AG08395 (cell line): Measurements from ENCODE around the gene DPP10.
"Not testable (repeated sequence)": the region's sequence is repeated elsewhere in the genome, so short reads cannot be mapped to it uniquely, and the experiment has no call there.

Source experiments
- DNase-seq: peaks from one replicate; pipeline ENCODE4 v3.0.0; 2012; ENCODE audit warnings: mixed read lengths, low spot score

The DPP10 gene

DNA sequence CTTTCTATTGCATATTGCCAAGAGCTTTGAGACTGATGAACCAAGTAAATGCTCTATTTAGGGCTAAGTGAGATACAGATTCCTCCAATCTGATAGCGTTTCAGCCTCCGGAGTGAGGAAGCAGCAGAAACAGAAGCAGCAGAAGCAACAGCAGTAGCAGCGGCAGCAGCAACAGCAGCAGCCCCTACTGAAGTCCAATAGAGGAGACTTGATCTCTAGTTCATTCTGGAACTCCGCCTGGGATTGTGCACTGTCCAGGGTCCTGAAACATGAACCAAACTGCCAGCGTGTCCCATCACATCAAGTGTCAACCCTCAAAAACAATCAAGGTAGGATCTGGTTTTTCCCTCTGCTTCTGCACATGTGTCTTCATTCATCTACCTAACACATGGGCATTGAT lies at the start of gene DPP10:
TSS of gene DPP10 (plus strand) at position 132 of the 400 bp plus-strand sequence.
- no peak for DNase-seq

DNA sequence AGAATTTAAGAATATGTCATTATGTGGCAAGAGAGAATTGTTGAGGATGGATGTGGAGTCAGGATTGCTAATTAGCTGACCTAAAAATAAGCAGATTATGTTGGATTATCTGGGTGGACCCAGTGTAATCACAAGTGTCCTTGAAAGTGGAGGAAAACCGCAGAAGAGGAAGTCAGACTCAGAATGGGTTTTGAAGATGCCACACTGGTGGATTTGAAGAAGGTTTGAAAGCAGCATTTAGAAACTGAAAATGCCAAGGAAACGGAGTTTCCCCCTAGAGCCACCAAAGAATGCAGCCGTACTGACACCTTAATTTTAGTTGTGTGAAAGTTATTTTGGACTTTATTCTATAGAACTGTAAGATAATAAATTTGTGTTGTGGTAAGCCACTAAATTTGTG lies 41.6 kb upstream of the DPP10 start:
- no peak for DNase-seq

DNA sequence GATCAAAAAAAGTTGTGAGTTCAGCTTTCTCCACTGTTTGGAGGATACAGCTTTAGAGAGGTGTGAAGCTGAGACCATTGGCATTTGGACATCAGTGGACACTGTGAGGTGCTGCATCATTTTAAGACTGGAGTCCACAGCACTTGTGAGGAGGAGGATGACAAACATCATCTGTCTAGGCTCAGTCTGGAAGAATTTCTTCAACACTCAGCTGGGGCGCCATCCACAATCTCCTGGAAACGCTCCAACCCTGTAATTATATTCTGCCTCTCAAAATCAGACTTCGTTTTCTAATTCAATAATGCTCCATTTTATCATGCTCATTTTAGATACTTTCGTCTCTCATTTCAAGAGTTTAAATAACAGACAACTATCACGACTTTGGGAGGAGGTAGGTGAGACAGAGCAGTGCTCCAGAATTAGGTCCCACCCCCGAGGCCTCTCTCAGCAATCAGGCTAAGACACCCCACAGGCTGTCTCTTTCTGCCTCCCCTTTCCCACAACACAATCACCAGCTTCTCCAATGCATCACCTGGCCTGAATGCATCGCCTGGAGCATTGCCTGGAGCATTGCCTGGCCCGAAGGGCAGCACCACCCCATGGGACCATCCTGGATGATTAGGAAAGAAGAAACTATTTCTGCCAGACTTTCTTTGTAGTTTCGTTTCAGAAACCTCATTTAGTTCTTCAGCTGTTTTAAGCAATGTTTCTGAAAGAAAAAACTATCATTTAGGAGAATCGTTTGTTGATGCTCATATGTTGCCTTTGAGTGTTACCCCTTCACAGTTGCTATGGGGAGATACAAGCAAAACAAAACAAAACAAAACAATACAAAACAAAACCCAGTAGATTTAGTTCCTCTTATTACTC lies 37.0 kb upstream of the DPP10 start:
- DNase-seq, result peak; percentile 2

DNA sequence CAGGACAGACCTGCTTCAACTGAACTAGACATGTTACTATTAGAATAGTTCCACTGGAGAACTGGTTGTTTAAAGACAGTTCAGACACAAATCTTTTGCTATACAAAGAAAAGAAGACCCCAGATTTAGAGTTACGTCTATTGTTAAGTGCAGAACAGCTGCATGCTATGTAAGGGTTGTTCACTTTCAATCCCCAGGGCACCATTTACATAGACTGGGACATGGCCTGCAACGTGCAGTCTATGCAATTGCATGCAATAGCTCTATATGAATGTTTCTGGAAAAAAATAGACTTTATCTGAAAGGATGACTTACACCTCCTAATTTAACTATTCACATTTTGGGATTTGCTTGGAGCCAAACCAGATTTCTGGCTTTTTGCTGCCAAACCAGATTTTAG lies 36.1 kb upstream of the DPP10 start:
- no peak for DNase-seq

DNA sequence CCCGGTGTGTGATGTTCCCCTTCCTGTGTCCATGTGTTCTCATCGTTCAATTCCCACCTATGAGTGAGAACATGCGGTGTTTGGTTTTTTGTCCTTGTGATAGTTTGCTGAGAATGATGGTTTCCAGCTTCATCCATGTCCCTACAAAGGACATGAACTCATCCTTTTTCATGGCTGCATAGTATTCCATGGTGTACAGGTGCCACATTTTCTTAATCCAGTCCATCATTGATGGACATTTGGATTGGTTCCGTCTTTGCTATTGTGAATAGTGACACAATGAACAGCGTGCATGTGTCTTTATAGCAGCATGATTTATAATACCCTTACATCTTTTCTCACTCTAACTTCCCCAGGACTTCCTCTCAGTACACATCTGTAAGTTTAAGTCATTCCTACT lies 35.1 kb upstream of the DPP10 start:
- DNase-seq, result not testable (repeated sequence)

DNA sequence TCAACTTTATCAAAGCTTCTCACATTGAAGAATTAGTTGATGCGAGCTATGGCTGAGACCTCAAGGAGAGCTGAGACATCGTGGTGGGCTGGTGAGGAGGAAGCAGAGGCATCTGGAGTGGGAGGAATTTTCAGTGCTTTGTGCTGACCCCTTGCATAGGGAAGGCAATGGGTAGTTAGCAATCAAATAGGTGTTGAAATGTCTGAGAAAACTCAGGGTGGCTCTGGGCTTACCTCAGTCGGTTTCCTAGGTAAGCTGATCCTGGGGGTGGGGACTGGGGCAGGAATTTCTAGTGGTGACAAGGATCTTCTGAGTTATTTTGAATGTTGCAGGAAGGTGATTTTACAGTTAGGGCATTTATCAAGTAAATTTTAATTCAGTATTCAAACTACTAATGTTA lies 20.7 kb upstream of the DPP10 start:
- no peak for DNase-seq

DNA sequence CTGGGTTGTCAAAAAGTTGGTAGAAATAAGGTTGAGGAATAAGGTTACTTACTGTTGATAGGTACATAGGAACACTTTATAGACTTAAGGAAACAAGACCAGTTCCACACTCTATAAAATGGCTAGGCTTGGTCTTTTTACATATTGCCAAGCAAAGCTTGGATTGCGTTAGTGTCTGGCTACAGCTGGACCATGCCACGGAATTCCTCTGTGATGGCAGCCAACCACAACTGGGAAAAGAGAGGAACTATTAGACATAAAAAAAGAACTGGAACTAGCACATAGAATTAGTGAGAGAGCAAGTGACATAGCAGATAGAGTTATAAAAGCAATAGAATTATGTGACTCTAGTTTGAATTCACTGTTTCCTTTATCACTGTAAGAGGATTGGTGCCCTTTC lies 17.7 kb upstream of the DPP10 start:
- DNase-seq, result no peak

DNA sequence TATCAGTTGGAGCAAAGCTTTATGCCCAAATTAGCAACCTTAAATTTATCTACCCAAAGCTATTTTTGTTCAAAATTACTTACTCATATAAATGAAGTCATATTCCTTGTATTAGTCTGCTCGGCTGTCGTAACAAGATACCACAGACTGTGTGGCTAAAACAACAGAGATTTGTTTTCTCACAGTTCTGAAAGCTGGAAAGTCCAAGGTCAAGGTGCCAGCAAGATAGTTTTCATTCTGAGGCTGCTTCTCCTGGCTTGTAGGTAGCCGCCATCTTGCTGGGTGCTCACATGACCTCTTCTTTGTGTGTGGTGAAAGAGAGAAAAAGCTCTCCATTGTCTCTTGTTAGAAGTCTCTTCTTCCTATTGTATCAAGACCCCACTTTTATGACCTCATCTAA lies 15.7 kb upstream of the DPP10 start:
- no peak for DNase-seq

DNA sequence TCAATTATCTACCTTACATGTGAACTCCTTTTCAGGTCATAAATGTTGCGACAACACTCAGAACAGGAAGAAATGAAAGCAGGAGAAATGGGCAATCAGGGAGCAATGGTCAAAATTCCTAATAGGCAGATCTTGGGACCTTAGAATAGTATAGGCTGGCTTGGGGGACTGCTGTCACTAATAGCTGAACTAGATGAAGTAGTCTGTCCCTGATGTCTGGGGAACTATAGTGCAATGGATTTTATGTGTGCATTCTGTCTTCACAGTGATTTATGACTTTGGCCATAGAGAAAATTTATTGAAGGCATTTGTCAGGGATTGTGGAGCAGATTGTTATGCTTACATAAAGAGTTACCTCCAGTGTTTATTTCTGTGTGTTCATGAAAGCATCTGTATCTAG lies 6.1 kb upstream of the DPP10 start:
- no peak for DNase-seq

DNA sequence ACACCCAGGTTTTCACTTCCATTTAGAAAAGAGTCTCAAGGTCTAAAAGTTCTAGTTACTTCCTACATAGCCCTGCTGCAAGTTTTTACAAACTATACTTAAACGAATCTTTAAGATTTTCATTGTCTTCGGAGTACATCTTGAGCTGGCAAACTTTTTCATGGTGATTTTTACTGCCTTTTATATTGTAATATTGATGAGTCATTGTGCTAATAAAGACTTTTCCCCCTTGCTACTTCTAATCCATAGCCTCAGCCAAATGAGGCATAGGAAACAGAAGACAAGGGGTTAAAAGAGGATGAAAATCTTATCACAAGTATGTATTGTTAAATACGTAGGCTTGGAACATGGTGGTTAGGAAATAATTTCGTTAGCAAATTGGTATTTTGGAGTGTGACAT lies 4.1 kb downstream of the DPP10 start:
- DNase-seq, result no peak

DNA sequence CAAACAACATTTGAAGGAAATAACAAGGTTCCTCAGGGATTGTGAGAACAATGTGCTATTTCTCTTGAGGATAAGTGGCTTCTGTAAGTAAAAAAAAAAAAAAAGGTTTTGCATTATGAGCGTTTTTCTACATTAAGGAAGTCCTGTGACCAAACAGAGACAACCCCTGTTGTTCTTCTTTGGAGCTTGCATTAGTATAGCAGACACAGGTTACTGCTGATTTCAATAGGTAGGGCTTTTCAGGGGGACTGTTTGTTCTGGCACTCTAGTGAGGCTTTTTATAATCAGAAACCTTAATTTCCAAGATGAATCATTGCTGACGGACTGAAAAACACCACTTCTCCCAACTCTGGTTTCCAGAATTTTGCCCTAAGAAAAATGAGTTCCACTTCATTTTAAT lies 8.2 kb downstream of the DPP10 start:
- no peak for DNase-seq

DNA sequence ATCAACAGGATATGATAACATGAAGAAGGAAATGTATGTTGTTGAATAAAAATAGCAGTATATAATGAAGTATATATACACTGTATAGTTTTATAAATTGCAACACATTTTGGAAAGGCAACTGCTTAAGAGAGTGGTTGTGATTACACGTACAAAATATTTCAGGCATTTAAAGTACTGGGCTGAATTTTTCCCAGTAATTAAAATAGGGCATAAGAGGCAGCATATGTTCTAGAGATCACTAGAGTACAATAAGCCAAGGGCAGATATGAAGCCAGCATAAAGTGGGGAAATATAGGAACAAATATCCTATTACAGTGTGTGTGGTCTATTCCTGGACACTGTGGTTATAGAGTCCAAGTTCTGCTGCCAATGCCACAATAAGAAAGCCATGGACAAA lies 14.1 kb downstream of the DPP10 start:
- no peak for DNase-seq

DNA sequence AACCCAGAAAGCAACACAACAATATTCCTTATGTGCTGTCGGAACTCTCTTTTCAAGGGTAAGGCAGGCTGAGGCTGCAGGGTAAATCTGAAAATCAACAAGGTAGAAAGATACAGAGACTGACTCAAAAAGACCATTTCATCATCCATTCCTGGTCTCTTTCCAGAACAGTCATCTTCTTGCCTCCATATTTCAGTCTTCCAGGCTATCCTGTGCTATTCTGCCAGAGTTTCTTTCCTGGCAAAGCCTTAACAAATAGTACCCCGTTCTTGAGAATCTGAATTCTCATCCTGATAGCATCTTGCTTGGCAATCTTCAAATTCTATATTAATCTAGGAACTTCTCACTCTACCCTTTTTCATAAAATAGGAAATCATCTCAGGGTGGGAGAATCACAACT lies 15.5 kb downstream of the DPP10 start:
- DNase-seq, result no peak

DNA sequence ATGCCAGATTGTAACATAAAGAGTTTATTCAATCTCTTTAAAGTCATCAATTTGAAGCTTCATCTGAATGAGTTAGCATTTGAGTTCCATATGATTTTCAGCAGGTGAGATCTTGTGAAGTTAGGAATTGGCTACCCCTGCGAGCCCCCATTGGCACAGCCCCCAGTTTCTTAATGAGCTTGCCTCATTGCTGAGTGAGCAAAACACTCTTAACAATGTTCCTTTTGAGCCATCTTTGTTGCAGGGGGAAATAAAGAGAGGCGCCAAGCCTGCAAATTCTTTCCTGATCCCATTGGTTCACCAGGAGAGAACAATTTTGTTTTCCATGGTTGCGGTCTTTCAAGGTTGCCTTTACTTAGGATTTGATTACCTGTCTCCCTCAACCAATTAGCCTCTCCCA lies 18.7 kb downstream of the DPP10 start:
- no peak for DNase-seq

DNA sequence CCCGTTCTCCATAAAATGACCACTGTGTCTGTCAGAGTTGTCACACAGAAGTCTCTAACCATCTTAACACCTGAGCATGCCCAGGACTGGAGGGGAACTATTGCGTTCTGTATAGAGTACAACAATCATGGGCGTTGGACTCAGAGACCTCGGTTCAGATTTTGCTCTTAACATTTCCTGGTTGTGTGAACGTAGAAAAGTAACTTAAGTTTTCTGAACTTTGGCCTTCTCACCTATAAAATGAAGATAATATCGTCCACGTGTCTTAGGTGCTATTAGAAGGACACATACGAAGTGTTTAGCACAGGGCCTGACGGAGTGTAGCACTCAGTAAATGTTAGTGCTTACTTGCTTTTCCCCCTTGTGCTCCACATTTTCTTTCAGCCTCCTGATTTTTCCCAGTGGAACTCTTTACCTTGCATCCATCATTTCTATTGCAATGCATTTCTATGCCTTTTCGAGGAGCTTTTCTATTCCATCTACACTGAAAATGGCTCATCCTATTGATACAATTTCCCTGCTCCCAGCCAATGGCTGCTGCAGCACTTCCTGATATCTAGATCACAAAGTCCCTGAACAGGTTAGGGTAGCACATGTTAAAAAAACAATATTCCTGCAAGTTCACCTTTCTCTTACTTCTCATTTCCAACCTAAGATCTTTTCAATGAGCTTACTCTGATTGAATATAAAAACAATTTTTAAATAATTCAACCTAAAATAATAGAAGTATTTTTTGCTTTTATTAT lies 22.7 kb downstream of the DPP10 start:
- no peak for DNase-seq

DNA sequence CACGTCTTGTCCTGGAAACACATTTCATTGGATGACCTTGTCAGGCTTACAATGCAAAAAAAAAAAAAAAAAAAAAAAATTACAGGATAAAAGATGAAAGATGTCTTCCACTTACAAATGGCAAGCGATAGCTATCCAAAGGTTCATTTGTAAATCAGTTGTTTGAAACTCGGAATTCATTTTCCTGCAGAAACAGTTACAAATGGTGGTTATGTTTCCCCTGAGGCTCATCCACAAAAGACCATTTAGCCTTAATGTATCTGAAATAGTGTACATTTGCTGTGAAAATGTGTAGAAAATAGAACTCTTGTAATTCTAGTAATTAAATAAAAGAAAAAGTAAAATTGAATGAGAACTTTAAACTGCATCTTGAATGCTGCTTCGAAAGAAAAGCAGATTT lies 25.9 kb downstream of the DPP10 start:
- DNase-seq, result no peak

DNA sequence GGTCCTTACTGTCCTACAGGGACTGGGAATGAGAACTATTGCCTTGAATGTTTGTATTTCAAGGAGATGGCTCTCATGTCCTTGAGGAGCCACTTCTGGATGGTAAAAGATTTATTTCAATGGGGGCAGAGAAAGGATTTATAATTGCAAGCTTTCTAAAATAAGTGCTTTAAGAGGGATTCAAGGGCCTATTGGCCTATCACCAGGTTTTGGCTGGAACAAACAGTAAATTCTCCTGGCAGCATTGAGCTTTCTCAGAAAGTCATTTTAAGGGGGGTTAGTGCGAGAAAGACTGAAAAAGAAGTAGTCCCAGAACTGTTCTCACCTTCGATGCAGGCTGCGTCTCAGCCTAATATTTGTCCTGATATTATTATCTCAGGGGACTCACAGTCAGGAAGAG lies 29.8 kb downstream of the DPP10 start:
- DNase-seq, result no peak

DNA sequence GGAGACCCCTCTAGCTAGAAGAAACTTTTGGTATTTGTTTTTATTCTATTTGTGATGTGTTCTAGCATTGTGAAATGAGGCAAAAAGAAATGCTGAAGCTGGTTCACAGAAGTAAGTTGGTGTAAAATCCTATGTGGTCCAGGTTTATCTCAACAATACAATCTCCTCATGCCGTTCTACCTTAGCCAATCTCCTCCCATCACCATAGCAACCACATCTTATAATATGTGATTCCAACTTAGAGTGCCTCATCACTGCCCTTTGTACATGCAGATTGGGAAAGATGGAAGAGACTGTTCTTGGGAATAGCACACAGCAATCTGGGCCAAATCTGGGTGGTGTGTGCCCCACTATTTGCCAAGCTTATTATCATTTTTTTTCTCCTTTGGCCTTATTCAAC lies 30.3 kb downstream of the DPP10 start:
- DNase-seq, result no peak

DNA sequence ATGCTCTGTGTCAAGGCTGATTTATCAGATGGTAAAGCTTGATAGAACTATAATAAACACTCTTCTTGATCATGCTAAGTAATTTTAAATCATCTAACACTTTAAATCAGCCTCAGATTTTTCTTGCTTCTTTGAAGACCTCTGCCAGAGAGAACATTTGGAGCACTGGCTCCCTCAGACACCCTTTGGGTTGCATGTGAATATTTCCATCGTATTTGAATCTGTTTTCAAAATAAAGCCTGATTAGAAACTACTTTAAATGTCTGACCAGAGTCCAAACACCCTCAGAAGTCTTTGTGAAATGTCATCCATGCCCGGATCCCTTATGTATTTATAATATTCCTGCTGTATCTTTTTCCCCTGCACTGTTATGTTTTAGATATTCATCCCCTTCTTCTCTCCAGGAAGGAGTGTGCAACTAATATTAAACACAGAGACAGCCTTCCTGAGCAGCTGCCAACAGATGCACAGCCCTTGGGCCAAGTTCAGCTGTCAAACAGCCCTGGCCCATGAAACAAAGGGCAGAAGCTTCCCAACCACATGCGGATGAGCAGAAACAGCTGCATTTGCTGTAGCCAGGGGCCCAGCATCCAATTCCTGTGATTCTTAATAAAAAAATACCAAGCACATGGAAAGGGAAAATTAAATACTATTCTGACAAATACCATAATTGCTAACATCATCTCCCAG lies 46.5 kb downstream of the DPP10 start:
- no peak for DNase-seq

DNA sequence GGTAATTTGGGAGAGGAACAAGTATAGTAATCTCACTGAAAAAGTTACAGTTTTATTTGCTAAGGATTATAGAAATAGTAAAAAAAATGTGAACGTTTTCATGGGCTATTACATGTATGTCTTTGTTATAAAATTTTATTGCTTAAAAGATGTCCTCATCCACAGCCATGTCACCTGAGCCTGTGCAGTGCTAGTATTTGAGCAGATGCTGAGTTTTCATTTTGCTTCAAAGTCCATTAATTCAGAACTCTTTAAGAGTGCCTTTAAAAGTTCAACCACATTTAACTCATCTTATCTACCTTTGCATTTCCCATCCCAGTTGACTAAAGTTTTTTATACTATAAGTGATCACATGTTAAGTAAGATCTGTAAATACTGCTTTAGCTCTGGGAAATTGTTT lies 52.6 kb downstream of the DPP10 start:
- no peak for DNase-seq

DNA sequence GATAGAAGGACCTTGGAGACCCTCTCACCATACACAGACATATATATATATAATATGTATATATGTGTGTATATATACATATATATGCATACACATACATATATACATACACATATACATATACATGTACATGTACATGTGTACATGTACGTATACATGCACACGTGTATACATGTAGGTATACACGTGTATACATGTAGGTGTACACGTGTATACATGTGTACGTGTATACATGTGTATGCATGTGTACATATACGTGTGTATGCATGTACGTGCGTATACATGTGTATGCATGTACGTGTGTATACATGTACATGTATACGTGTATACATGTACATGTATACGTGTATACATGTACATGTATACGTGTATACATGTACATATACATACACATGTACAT lies 54.5 kb downstream of the DPP10 start:
- DNase-seq, result no peak

DNA sequence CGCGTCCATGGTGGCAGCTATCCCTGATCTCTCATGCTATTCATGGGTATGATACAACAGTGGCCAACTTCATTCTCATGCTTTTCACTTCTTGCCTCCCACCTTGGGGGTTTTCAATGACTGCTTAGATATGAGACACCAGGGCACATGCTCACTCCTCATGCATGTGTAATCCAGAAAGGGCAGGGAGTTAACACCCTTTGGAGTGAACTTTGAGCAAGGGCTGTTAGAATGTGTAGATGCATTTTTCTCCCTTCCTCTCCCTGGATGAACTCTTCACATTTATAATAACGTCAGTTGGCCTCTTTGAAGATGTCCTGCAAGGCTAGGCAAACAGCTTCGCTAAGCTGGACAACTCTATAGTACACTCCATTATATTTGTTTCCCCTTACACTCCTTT lies 56.7 kb downstream of the DPP10 start:
- DNase-seq, result no peak

DNA sequence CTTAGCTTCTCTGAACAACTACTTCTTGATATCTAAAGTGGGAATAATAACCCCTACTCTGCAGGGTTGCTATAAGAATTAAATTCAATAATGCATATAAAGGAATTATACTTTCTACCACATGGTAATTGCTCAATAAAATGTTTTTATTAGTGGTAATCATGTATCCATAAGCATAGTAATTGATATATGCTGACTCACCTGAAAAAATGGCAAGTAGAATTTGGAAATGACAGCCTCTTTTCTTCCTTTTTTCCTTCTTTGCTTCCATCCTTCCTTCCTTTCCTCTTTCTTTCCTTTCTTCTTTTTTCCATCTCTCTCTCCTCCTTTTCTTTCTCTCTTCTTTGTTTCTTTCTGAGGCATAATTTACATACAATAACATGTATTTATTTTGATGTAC lies 65.3 kb downstream of the DPP10 start:
- DNase-seq, result no peak
